ENCODE data around the gene RFTN1.

DNA sequence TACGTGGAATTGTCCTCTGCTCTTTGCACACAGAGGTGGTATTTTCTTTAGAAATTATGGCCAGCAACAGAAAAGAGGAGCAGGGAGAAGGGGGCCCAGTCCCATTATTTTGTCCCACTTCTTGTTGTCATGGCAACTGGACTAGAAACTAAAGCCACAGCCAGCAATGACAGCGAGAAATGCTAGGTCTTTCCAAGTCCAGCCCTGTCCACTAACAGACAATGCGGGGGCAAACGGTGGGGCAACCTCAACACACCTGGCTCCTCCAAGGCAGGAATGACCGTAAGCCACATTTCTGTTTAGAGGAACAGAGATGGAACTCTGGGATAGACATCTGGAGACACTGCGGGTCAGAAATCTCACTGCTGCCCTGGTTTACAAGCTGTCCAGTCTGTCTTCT is 107.3 kb downstream of the RFTN1 start:
- TF ChIP-seq POLR2A (IDR thresholded peaks at IDR 0.05; ENCODE audit: low read depth, low read length) (no peak), SPI1 (IDR thresholded peaks at IDR 0.05; ENCODE audit: low read depth, low read length) (no peak), POLR2AphosphoS5 (IDR thresholded peaks at IDR 0.05; ENCODE audit: low read depth, low read length) (no peak)
